Thyroid gland (tissue), 4 donors: Measurements from ENCODE around the gene ARHGAP10.

ENCODE experiments used
- CTCF ChIP-seq, 6 experiments: fragments of 200-600 bp in 3 of 6; fragments of 450-650 bp in 3 of 6; sonication (generic) in 3 of 6; IDR thresholded peaks; one replicate each; pipeline ENCODE4 v1.5.1; 2016 to 2019; ENCODE audit warnings: antibody characterized with exemption in 6 of 6, mild to moderate bottlenecking in 2 of 6, inconsistent platforms in 1 of 6, moderate library complexity in 1 of 6
- POLR2A ChIP-seq, 2 donors: fragments of 450-650 bp; IDR thresholded peaks; one replicate each; pipeline ENCODE4 v1.6.1; 2017; ENCODE audit warnings: antibody characterized with exemption in 2 of 2, mild to moderate bottlenecking in 2 of 2, moderate library complexity in 1 of 2

- TF ChIP-seq CTCF (IDR thresholded peaks at IDR 0.05) = no peak
- no peak for TF ChIP-seq POLR2A (IDR thresholded peaks at IDR 0.05)
Observed at GRCh38 chr4:147723326-147723725, 8.6 kb upstream of the ARHGAP10 start.
